Measurements from ENCODE around the gene CACNA1F. TPM values are rescaled to one million over a fixed set of nuclear protein-coding genes. Genes with fewer than 3 reads are reported as not detected.

The CACNA1F gene
- total RNA-seq, 2 experiments from 2014 or later = not detected

- DNase-seq (ENCODE audit: low spot score) = no peak
- H3K27ac ChIP-seq (ENCODE audit: low read depth, low read length, poor library complexity, severe bottlenecking) = no peak overlapping the region
- intact Hi-C loops (cut with micrococcal nuclease; ENCODE audit: unreplicated experiment) = no loop called here
Measured at GRCh38 chrX:49237060-49237459, 3.9 kb upstream of the CACNA1F start.

GRCh38 chrX:49233887-49234555, 881 bp upstream of the CACNA1F start:
- no peak overlapping the region for H3K27ac ChIP-seq (ENCODE audit: low read depth, low read length, poor library complexity, severe bottlenecking)
- no peaks in the 10 kb centered on the region for H3K36me3 ChIP-seq (ENCODE audit: insufficient read depth, low read length)
- TF ChIP-seq CTCF (conservative IDR thresholded peaks at IDR 0.05; ENCODE audit: low read length) = no peak
- TF ChIP-seq EZH2phosphoT487 (IDR thresholded peaks at IDR 0.05; ENCODE audit: borderline replicate concordance, low read depth, low read length) = no peak
- BruUV-seq (replicated peaks) = no TSS peak
- CTCF ChIA-PET (ENCODE audit: unreplicated experiment) = no interaction called here
- no peaks in the 10 kb centered on the region for H3K79me2 ChIP-seq (ENCODE audit: insufficient read depth, low read depth, low read length)
- H3K9me3 ChIP-seq (ENCODE audit: low read length) = no peaks in the 10 kb centered on the region
- POLR2A ChIA-PET = no interaction called here
- H3K9me2 ChIP-seq (ENCODE audit: insufficient read depth, low read length) = no peaks in the 10 kb centered on the region
- no peak overlapping the region for H3K4me3 ChIP-seq (ENCODE audit: low read depth, low read length, poor library complexity, severe bottlenecking)
- intact Hi-C loops (cut with micrococcal nuclease; ENCODE audit: unreplicated experiment) = no loop called here
- H2AFZ ChIP-seq (ENCODE audit: low read length) = no peak overlapping the region
- no peaks in the 10 kb centered on the region for H4K20me1 ChIP-seq (ENCODE audit: insufficient read depth, low read length)
- no peak overlapping the region for H3K4me2 ChIP-seq (ENCODE audit: low read length)
- DNase-seq (ENCODE audit: low spot score) = no peak
- no peaks in the 10 kb centered on the region for H3K4me1 ChIP-seq (ENCODE audit: insufficient read depth, low read length, poor library complexity, severe bottlenecking)

More at GRCh38 chrX:49237060-49237459, 3.9 kb upstream of the CACNA1F start:
- no peak overlapping the region for H3K4me2 ChIP-seq (ENCODE audit: low read length)
- H4K20me1 ChIP-seq (ENCODE audit: insufficient read depth, low read length) = no peaks in the 10 kb centered on the region
- H3K79me2 ChIP-seq (ENCODE audit: insufficient read depth, low read depth, low read length) = no peaks in the 10 kb centered on the region
- no peaks in the 10 kb centered on the region for H3K9me3 ChIP-seq (ENCODE audit: low read length)
- no peaks in the 10 kb centered on the region for H3K9me2 ChIP-seq (ENCODE audit: insufficient read depth, low read length)
- no TSS peak for BruUV-seq (replicated peaks)
- H3K4me3 ChIP-seq (ENCODE audit: low read depth, low read length, poor library complexity, severe bottlenecking) = no peak overlapping the region
- no peaks in the 10 kb centered on the region for H3K4me1 ChIP-seq (ENCODE audit: insufficient read depth, low read length, poor library complexity, severe bottlenecking)
- no peak for TF ChIP-seq EZH2phosphoT487 (IDR thresholded peaks at IDR 0.05; ENCODE audit: borderline replicate concordance, low read depth, low read length)
- no peak for TF ChIP-seq CTCF (conservative IDR thresholded peaks at IDR 0.05; ENCODE audit: low read length)
- ChIA-PET POLR2A (no interaction called here), CTCF (ENCODE audit: unreplicated experiment) (no interaction called here)
- no peaks in the 10 kb centered on the region for H3K36me3 ChIP-seq (ENCODE audit: insufficient read depth, low read length)
- no peak overlapping the region for H2AFZ ChIP-seq (ENCODE audit: low read length)

- TF ChIP-seq EZH2phosphoT487 (IDR thresholded peaks at IDR 0.05; ENCODE audit: borderline replicate concordance, low read depth, low read length) (no peak), CTCF (conservative IDR thresholded peaks at IDR 0.05; ENCODE audit: low read length) (no peak)
- no peak overlapping the region for H3K27ac ChIP-seq (ENCODE audit: low read depth, low read length, poor library complexity, severe bottlenecking)
- H3K36me3 ChIP-seq (ENCODE audit: insufficient read depth, low read length) = no peaks in the 10 kb centered on the region
- CTCF ChIA-PET (ENCODE audit: unreplicated experiment) = no interaction called here
- BruUV-seq (replicated peaks) = no TSS peak
- no peaks in the 10 kb centered on the region for H3K9me3 ChIP-seq (ENCODE audit: low read length)
- no peaks in the 10 kb centered on the region for H3K4me1 ChIP-seq (ENCODE audit: insufficient read depth, low read length, poor library complexity, severe bottlenecking)
- H2AFZ ChIP-seq (ENCODE audit: low read length) = no peak overlapping the region
- H3K9me2 ChIP-seq (ENCODE audit: insufficient read depth, low read length) = no peaks in the 10 kb centered on the region
- H3K79me2 ChIP-seq (ENCODE audit: insufficient read depth, low read depth, low read length) = no peaks in the 10 kb centered on the region
- POLR2A ChIA-PET = no interaction called here
- intact Hi-C loops (cut with micrococcal nuclease; ENCODE audit: unreplicated experiment) = no loop called here
- no peak overlapping the region for H3K4me2 ChIP-seq (ENCODE audit: low read length)
- H3K4me3 ChIP-seq (ENCODE audit: low read depth, low read length, poor library complexity, severe bottlenecking) = no peak overlapping the region
- H4K20me1 ChIP-seq (ENCODE audit: insufficient read depth, low read length) = no peaks in the 10 kb centered on the region
- no peak for DNase-seq (ENCODE audit: low spot score)
Measured at GRCh38 chrX:49232525-49232924, 615 bp downstream of the CACNA1F start.

All from OCI-LY7 (cell line).